Hepatocyte (in vitro differentiated cells): ENCODE measurements around the gene PDCD6IP. TPM values are rescaled to one million over a fixed set of nuclear protein-coding genes. Genes with fewer than 3 reads are reported as not detected.
A peak's percentile ranks its signal among the peaks of the same experiment; 100 is the strongest.

ENCODE experiments used
- DNase-seq: peaks from one replicate; pipeline ENCODE4 v3.0.0-alpha.2; 2016; ENCODE audit warnings: low spot score
- H2AFZ ChIP-seq: fragments of 200-600 bp; sonication (generic); 2 replicates; pipeline ENCODE4 v1.6.0; 2016; ENCODE audit warnings: antibody characterized with exemption, mild to moderate bottlenecking
- H3K27ac ChIP-seq: fragments of 200-600 bp; sonication (generic); 2 replicates; pipeline ENCODE4 v1.5.1; 2016; ENCODE audit warnings: mild to moderate bottlenecking
- H3K27me3 ChIP-seq: fragments of 200-600 bp; sonication (generic); 2 replicates; pipeline ENCODE4 v1.6.1; 2016
- H3K36me3 ChIP-seq: fragments of 200-600 bp; sonication (generic); replicated peaks from 2 replicates; pipeline ENCODE4 v1.5.1; 2016; ENCODE audit warnings: low read depth; ENCODE audit not compliant: insufficient read depth
- H3K4me1 ChIP-seq: fragments of 200-600 bp; sonication (generic); 2 replicates; pipeline ENCODE4 v1.5.1; 2016; ENCODE audit warnings: mild to moderate bottlenecking, moderate library complexity; ENCODE audit not compliant: insufficient read depth
- H3K4me2 ChIP-seq: fragments of 200-600 bp; sonication (generic); 2 replicates; pipeline ENCODE4 v1.6.0; 2016
- H3K4me3 ChIP-seq: fragments of 200-600 bp; sonication (generic); 2 replicates; pipeline ENCODE4 v1.5.1; 2016; ENCODE audit warnings: mild to moderate bottlenecking
- H3K79me2 ChIP-seq: fragments of 200-600 bp; sonication (generic); 2 replicates; pipeline ENCODE4 v1.6.0; 2017; ENCODE audit warnings: mild to moderate bottlenecking
- H3K9me2 ChIP-seq: fragments of 200-600 bp; sonication (generic); replicated peaks from 2 replicates; pipeline ENCODE4 v1.6.0; 2017; ENCODE audit warnings: mild to moderate bottlenecking; ENCODE audit not compliant: insufficient read depth
- H3K9me3 ChIP-seq: fragments of 200-600 bp; sonication (generic); 2 replicates; pipeline ENCODE4 v1.5.1; 2016; ENCODE audit warnings: low read depth, mild to moderate bottlenecking
- H4K20me1 ChIP-seq: fragments of 200-600 bp; sonication (generic); 2 replicates; pipeline ENCODE4 v1.6.0; 2016; ENCODE audit warnings: mild to moderate bottlenecking; ENCODE audit not compliant: insufficient read depth, poor library complexity, severe bottlenecking
- EZH2 ChIP-seq: fragments of 200-600 bp; sonication (generic); IDR thresholded peaks from 2 replicates; pipeline ENCODE4 v1.6.1; 2016; ENCODE audit warnings: antibody characterized with exemption, mild to moderate bottlenecking, borderline replicate concordance
- EZH2phosphoT487 ChIP-seq: fragments of 200-600 bp; sonication (generic); IDR thresholded peaks from one replicate; pipeline ENCODE4 v1.6.1; 2018; ENCODE audit warnings: antibody characterized with exemption, mild to moderate bottlenecking, low read depth, moderate library complexity; ENCODE audit not compliant: unreplicated experiment, severe bottlenecking
- WGBS: methylation state at CpG from one replicate; pipeline ENCODE4 v1.1.6; 2016; ENCODE audit warnings: low lambda C conversion rate; ENCODE audit errors: missing lambda C conversion rate; 5-methylcytosine and 5-hydroxymethylcytosine counted together
- polyA plus RNA-seq: library from polyadenylated mRNA; unstranded; fragments of >200 nt; fragmentation: Nextera tagmentation; extraction: Ambion mirVana; gene quantifications from 2 replicates; pipeline ENCODE4 v1.2.1, GENCODE V29; 2016
- total RNA-seq: library from RNA; depleted of rRNA; stranded (reverse); fragments of >200 nt; gene quantifications from 2 replicates; pipeline ENCODE4 v1.2.3, GENCODE V29; 2014
- TF ChIP-seq, protein P1 (sequence below): fragments of 200-600 bp; sonication (generic); IDR thresholded peaks from 2 replicates; pipeline ENCODE4 v1.5.1; 2016; ENCODE audit warnings: antibody characterized with exemption, mild to moderate bottlenecking; ENCODE audit not compliant: poor library complexity

The PDCD6IP gene
- total and polyA plus RNA-seq, 2 experiments from 2014 or later: 83.6 to 121 TPM

DNA sequence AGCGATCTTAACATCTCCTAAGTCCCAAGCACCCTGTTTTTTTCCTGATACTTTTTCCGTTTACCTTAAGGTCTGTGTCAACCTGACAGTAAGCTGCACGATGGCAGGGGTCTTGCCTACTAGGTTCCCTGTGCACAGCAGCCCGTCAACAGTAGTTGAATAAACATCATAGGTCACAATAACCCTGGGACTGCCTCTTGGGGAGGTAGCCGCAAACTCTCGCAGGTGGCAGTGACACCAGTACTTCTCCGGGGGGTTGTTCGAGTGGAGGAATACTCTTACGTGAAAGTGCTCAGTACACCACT is 365 bp upstream of the PDCD6IP start:
- WGBS: under 1% methylated on average over 9 of the region's 9 CpGs
- TF ChIP-seq EZH2phosphoT487 (no peak), EZH2 (no peak)
- TF ChIP-seq, protein P1, sequence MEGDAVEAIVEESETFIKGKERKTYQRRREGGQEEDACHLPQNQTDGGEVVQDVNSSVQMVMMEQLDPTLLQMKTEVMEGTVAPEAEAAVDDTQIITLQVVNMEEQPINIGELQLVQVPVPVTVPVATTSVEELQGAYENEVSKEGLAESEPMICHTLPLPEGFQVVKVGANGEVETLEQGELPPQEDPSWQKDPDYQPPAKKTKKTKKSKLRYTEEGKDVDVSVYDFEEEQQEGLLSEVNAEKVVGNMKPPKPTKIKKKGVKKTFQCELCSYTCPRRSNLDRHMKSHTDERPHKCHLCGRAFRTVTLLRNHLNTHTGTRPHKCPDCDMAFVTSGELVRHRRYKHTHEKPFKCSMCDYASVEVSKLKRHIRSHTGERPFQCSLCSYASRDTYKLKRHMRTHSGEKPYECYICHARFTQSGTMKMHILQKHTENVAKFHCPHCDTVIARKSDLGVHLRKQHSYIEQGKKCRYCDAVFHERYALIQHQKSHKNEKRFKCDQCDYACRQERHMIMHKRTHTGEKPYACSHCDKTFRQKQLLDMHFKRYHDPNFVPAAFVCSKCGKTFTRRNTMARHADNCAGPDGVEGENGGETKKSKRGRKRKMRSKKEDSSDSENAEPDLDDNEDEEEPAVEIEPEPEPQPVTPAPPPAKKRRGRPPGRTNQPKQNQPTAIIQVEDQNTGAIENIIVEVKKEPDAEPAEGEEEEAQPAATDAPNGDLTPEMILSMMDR: no peak
- no peaks in the 10 kb centered on the region for H3K9me3 ChIP-seq
- peak overlapping the region; percentile 100 for H3K27ac ChIP-seq
- H4K20me1 ChIP-seq: peaks cover 23% of the 10 kb centered on the region
- H3K4me3 ChIP-seq: peak overlapping the region; percentile 68
- no peaks in the 10 kb centered on the region for H3K27me3 ChIP-seq
- peak overlapping the region; percentile 78 for H3K4me2 ChIP-seq
- peaks cover 47% of the 10 kb centered on the region for H3K79me2 ChIP-seq
- no peak for DNase-seq
- no peaks in the 10 kb centered on the region for H3K36me3 ChIP-seq
- H3K9me2 ChIP-seq: no peaks in the 10 kb centered on the region
- H2AFZ ChIP-seq: peak overlapping the region; percentile 93
- H3K4me1 ChIP-seq: peaks cover 15% of the 10 kb centered on the region

DNA sequence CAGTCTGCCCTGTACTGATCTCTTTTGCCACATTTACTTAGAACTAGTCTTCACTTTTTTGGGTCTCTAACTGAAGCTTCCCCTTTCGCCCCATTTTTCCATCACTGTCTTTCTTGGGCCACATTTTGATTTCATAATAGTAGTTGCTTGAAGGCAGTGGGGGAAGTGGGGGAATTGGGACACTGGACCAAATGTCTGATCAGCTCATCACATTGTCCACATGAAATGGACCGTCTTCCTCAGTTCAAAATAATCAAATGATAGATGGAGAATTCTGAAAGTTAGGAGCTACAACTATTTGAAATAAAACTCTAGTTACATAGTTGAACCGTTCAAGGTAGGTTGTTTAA is 747 bp downstream of the PDCD6IP start:
- no peak for DNase-seq
- Histone ChIP-seq H3K79me2 (peaks cover 58% of the 10 kb centered on the region), H3K27me3 (no peaks in the 10 kb centered on the region), H3K27ac (peak overlapping the region; percentile 100), H3K9me2 (no peaks in the 10 kb centered on the region), H3K9me3 (no peaks in the 10 kb centered on the region), H3K4me2 (peak overlapping the region; percentile 90), H3K4me1 (peaks cover 15% of the 10 kb centered on the region), H3K36me3 (no peaks in the 10 kb centered on the region), H4K20me1 (peaks cover 32% of the 10 kb centered on the region), H3K4me3 (peak overlapping the region; percentile 97), H2AFZ (peak overlapping the region; percentile 87)
- 18% methylated on average over 3 of the region's 3 CpGs for WGBS
- TF ChIP-seq EZH2phosphoT487 (no peak), EZH2 (no peak)
- TF ChIP-seq, protein P1: no peak

DNA sequence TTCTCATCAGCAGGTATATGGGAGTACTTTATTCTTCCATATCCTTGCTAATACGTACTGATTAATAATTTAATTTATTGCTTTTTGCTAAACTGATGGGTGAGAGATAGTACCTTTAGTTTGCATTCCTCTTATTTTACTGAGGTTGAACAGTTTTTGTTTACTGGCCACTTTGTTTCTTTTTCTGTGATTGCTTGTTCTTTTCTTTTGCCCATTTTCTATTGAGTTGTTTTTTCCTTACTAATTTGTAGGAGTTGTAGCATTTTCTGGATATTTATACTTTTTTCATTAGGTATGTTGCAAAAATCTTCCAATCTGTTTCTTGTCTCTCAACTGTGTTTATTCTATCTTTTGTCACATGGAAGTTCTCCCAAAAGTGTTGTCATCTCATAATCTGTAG is 4.8 kb downstream of the PDCD6IP start:
- Histone ChIP-seq H3K27ac (no peak overlapping the region), H3K79me2 (peaks cover 93% of the 10 kb centered on the region), H3K9me2 (no peaks in the 10 kb centered on the region), H3K36me3 (no peaks in the 10 kb centered on the region), H4K20me1 (peaks cover 71% of the 10 kb centered on the region), H3K4me3 (no peak overlapping the region), H2AFZ (no peak overlapping the region), H3K27me3 (no peaks in the 10 kb centered on the region), H3K4me2 (peak overlapping the region; percentile 1), H3K4me1 (peaks cover 15% of the 10 kb centered on the region), H3K9me3 (no peaks in the 10 kb centered on the region)
- DNase-seq: no peak
- TF ChIP-seq, protein P1: no peak
- no peak for TF ChIP-seq EZH2phosphoT487
- no peak for TF ChIP-seq EZH2
- 95% methylated on average over 1 of the region's 1 CpG for WGBS
